Measurements from ENCODE around the gene PLXNC1.

- no peak for TF ChIP-seq CTCF (IDR thresholded peaks at IDR 0.05; ENCODE audit: low read length)
- no peak for TF ChIP-seq EZH2 (IDR thresholded peaks at IDR 0.05; ENCODE audit: borderline replicate concordance, low read length)
These were observed 149.6 kb downstream of the PLXNC1 start for GRCh38 chr12:94297876-94298505.

Data from OCI-LY1 (cell line).